Measurements from ENCODE around the gene MBL2. TPM values are rescaled to one million over a fixed set of nuclear protein-coding genes. Genes with fewer than 3 reads are reported as not detected.
A peak's percentile ranks its signal among the peaks of the same experiment; 100 is the strongest.

Gene MBL2
- total RNA-seq, 1 donor from 2014 or later = 1.2 TPM

DNA sequence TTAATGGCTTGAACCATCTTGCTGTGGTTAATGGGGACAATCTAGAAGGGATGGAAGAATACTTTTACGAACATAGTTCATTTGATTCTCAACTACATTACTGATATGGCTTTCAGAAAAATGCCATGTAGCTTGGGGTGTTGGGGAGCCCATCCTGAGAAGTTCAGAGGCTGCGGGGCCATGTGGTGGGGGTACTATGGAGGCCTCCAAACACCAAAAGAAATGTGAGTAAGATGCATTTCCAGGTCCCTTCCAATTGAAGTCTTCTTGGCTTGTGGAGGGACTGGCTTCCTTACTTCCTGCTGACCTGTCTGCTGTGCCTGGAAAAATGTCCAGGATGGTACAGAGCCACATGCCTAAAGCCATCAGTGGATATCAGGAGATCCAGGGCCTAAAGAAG lies 1.6 kb upstream of the MBL2 start:
- DNase-seq (ENCODE audit: low spot score) = no peak

DNA sequence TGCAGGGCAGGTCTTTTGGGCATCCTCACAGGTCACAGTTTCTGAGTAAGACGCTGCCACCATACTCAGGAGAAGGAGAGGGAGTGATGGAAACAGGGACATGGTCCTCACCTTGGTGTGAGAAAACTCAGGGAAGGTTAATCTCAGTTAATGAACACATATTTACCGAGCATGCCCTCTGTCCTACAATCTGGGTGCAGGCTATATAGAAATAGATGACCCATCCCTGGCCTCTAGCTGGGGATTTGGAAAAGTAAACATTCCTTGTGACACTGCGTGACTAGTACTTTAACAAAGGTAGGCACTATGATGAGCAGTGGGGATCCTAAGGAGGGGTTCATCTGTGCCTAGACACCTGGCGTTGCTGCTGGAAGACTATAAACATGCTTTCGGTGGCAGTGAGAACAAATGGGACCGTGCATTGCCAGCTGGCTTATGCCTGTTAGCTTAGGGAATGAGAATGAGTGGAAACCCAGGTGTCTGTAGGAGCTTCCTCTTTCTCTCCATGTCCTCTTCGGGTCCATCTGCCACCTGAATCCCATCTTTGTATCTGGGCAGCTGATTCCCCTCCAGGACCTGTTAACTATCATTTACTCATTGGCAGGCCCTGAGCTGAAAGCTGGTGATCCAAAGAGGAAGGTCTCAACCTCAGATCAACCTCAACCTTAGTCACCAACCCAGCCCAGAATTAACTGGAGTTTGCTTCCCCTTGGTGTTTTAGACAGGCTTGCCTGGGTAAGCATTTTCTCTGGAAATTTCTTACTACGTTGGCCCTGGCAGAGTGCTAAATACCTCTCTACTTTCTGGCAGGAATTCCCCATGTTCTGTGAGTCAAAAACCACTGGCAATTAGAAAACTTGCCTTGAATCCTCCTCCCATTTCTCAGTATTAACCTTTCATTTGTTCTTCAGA lies 794 bp downstream of the MBL2 start:
- DNase-seq (ENCODE audit: low spot score) = no peak

DNA sequence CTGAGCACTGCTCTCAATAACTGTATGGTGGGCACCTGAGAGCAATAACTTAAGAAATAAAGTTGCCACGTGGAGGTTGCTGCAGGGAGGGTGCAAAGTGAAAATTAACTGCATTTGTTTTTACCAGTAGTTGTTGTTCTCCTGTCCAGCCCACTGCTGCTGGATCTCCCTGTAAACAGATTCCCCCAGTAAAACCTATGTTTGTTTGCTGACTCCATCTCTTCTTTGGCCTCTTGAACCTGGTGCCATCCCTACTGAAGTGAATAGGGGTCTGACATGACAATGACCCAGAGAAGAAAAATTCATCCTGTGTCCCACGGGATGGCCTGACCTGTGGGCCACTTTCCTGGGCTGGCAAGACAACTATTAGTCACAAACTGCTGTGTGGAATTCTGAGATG lies 1.7 kb downstream of the MBL2 start:
- DNase-seq (ENCODE audit: low spot score) = no peak

DNA sequence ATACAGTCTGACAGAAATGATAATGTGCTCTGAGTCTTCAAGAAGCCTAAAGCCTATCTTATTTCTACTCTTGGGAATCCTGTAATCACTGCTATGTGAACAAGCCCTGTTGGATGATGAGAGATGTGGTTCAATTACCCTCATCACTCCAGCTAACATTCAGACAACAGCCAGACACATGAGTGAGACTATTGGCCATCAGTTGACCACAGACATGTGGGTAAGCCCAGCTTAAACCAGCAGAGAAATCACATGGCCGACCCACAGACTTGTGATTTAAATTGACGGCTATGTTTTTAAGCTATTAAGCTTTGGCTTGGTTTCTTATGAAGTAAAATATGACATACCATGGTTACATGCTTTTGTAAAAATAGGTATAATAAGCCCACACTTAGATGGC lies 2.6 kb downstream of the MBL2 start:
- DNase-seq (ENCODE audit: low spot score) = no peak

DNA sequence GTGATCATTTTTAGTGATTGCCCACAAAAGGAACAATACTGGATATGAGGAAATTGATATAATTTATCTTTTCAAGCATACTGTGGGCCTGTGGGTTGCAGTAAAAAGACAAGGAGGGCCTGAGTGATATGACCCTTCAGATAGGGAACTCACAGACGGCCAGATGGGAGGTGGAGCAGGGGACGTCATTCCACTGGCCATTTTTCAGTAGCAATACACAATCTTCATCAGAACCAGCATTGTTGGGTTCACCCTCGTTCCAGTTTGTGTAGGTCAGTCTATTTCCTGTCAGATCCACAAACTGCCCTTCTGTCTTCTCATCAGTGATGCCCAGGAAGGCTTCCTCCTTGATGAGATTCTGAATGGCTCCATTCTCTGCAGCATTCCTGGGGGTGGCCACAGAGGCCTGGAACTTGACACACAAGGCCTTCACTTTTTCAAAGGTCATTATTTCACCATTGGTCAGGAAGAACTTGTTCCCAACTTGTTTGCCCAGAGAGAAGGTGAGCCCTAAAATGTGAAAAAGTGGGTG lies 4.5 kb downstream of the MBL2 start:
- no peak for DNase-seq (ENCODE audit: low spot score)

DNA sequence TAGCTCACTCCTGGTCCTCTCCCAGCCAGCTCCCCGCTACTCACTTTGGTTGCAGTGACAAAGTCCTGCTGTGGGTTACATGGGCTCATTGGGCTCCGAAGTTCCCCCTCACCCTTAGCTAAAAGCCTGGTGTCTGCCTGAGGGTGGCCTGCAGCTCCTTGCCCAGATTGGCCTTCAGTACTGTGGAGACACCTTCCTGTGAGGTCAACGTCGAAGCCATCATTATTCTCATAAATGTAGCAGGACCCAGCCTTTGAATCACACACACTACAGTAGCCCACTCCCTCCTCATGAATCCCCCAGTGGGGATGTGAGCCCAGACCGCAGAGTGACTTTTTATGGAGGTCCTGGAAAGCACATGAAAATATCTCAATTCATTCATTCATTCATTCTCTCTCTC lies 10.5 kb downstream of the MBL2 start:
- DNase-seq (ENCODE audit: low spot score) = no peak

DNA sequence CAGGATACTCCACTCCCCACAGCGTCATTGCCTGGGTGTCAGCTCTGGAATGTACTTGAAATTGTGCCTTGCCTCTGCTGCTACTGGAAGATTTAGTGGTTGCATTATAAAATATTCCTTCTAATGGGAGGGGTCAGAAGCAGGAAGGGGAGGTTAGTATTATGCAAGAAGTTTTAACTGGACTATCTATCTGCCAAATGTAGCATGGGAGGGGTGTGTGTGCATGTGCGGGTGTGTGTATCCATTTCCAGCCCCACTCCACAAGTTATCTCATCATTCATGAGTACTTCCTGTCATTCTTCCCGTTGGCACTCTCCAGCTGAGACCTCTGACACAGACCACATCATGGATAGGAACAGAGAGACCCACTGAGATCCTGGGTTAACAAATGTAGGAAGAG lies 13.4 kb downstream of the MBL2 start:
- peak; percentile 37 for DNase-seq (ENCODE audit: low spot score)

DNA sequence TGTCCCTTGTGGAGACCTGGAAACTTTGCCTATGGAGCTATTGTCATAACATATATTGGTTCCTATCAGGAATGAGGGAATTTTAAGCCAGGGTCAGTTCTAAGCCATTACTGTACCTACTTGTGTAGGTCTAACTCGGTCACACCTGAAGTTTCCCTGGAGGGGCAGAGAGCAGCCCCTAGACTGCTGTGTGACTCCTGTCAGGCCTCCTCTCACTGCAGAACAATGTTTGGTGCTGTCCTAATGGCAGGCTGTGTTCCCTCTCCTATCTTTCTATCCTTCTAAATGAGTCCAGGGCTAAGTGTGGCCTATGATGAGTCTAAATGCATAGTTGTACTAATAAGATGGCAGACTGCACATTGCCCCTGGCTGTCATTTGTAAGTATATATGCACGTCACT lies 14.2 kb downstream of the MBL2 start:
- DNase-seq (ENCODE audit: low spot score) = no peak

DNA sequence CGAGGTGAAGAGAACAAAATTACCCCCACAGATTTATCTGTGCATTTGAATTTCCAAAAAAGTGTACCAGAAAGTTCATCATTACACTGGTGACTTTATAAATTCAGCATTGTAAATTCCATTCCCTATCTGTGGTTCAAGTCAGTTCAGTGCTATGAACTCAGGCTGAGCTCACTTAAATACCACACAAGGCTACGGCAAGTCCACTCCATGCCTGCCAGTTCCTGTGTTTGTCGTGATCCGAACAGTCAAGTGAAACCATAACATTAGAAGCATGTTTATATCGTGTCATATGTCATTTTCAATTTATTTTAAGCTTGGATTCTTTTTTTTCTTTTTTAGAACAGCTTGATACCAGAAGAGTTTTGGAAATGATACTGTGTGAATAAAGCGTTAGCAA lies 14.8 kb downstream of the MBL2 start:
- peak; percentile 59 for DNase-seq (ENCODE audit: low spot score)

DNA sequence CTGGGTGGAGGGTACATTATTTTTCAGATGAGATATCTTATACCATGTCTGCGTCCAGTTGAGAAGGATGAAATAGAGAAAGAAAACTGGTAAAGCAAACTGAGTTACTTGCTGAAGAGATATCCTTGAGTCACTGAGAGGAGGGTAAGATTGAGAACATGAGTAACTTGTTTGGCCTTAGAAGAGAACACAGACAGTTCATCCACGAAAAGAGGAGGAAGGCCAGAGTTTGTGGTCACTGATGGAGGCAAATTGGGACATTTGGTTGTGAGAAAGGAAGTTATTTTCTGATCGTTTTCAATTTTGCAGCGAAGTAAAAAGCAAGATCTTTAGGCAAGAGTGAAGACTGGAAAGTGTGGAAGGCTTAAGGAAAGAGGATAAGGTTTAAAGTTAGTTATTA lies 15.6 kb downstream of the MBL2 start:
- DNase-seq (ENCODE audit: low spot score) = no peak

DNA sequence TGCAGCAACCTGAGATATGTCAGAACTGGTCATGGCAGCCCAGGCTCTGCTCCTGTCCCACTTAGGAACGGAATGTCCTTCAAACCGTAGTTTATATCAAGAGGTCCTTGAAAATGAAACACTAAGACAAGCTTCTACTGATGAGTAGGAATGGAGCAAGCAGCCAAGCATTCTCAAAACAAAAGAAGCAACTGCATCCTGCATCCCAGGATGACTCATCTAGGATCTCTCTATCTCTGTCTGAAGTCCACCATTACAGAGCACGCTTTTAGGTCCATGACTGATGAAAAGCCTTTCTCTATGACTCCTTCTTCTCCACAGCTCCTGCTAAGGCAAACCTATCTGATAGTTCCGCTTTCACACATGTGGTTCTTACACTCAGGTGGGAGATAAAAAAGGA lies 16.3 kb downstream of the MBL2 start:
- DNase-seq (ENCODE audit: low spot score) = no peak

DNA sequence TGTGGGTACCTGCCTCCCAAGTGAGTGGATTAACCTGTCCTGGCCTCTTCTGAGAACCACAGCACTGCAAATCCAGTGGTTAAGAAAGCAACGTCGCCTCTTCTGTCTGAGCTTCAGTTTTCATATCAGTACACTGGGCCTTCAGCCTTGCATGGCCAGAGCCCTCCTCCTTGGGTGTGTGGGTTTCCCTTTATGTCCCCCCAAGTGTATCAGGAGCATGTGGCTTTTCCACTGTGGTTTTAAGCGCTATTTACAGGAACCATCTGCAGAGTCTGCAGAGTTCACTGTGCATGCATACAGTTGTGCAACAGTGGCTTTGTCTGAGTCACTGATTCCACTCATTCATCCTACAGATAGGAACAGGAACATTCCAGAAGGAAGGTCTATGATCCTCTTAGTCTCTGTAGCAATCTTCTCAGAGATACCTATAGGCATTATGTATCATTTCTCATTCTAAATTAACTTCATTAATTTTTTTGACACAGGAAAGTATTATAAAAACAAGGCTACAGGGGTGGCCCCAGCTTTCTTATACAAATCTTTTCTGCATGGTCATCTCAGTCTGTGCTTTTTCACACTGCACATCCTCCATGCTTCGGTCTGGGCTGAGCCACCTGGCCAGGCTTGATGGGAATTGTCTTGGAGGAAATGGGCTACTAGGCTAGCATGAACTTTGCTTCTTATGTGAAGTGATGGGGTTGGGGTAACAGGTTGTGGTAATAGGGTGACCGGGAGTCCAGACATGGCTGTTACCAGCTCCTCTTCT lies 17.1 kb downstream of the MBL2 start:
- peak; percentile 84 for DNase-seq (ENCODE audit: low spot score)

DNA sequence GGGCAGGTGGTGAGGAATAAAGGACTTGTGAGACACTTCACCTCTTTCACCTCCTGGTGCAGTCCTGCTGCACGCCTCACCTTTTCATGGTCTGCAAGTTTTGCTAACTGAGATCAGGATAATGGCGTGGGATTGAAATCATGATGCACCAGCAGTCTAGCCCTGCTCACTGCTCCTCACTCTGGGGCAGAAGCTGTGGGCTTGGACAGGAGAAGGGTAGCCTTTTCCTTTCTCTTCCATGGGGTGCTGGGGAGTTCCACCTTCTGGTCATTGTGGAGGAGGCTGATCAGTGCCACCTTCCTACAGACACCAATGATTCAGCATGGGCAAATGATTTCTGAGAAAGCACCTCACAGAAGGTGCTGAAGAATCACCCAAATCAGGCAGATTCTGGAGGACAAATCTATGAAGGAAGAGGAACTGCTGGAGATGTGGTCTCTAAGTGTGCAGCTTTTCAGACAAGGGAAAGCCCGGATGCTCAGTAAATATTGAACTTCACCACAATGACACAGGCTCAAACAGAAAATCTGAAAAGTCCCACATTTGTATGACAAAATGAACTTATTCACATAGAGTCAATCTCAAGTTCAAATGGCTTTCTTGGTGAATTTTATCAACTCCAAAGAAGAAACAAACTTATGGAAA lies 19.7 kb downstream of the MBL2 start:
- no peak for DNase-seq (ENCODE audit: low spot score)

DNA sequence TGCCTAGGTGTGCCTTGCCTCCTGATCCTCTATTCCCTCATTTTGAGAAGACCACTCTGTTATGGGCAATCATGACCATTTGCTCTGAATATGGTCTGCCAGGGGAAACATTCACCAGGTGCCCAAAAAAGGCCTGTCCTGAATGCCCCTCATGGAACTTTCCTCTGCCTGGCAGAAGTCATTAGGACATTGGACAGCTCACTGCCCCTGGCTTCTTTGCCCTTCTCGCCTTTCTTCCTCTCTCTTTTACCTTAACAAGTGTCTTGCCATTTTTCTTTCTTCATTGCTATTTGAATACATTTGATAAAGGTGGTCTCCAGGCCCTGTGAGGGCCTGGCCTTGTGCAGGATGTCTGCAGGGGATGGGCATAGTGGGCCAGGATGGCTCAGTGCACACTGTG lies 20.3 kb downstream of the MBL2 start:
- DNase-seq (ENCODE audit: low spot score) = no peak

DNA sequence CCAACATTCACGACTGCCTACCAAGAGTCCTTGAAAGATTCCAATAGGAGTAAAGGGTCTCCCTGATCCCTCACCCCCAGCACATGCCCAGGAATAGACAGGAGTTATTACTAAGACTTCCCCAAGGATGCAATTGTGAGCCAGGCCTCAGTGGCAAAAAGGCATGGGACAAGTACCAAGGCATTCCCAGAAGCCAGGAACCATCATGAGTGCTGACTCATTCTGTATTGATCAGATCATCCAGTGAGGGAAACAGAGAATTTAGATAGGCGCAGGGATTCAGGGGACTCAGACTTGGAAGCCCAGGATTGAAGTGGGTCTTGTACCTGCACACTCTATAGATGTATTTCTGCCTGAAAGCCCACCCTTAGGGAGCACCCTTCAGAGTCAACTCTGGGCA lies 21.2 kb downstream of the MBL2 start:
- DNase-seq (ENCODE audit: low spot score) = no peak

DNA sequence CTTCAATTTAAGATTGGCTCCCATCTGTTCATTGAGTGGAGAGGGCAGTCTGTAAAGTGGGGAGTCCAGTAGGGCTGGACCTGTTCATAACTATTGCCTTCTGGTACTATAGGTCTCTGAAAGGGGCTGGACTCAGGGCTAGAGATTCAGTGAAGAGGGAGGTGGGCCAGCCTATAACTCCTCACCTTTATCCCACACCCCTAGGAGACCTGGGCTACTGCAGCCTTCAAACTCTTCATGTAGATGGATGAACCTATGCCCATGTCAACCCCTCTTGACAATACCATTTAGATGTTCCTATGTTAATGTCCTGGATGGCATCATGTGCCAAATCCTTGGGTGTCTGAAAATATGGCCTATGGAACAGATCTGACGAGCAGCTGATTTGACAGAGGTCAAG lies 22.0 kb downstream of the MBL2 start:
- no peak for DNase-seq (ENCODE audit: low spot score)

DNA sequence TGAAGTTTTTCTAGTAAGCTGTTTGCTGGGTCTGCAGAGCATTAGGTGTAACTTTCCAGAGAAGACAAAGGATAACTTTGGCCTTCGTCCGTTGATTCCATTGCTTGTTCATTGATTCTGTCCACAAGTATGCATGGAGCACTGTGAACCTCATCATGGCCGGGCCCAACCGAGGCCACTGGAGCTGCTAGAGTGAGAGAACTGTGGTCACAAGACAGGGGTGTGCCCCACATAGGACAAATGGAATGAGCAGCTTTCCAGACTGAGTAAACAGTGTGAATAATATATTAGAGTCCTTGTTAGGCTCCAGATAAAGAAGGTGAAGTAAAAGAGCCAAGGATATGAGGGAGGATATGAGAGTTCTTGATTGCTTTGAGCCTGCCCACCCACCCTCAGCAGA lies 24.9 kb downstream of the MBL2 start:
- no peak for DNase-seq (ENCODE audit: low spot score)

DNA sequence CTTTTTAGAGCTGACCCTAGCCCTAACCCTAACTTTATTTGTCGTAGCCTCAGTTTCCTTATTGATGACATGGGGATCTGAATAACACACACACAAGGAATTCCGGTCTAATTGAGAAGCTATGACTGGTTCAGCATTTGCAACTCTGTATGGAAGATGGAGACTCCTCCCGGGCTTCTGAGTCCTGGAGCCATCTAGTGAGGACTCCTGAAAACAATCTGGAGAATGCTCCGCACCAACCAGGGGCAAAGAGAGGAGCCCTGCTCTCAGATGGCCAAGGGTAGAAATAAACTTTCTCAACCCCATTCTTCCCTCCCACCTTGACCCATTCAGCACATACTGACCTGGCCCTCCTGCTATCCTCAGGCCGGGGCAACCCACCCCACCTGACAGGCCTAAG lies 26.4 kb downstream of the MBL2 start:
- no peak for DNase-seq (ENCODE audit: low spot score)

DNA sequence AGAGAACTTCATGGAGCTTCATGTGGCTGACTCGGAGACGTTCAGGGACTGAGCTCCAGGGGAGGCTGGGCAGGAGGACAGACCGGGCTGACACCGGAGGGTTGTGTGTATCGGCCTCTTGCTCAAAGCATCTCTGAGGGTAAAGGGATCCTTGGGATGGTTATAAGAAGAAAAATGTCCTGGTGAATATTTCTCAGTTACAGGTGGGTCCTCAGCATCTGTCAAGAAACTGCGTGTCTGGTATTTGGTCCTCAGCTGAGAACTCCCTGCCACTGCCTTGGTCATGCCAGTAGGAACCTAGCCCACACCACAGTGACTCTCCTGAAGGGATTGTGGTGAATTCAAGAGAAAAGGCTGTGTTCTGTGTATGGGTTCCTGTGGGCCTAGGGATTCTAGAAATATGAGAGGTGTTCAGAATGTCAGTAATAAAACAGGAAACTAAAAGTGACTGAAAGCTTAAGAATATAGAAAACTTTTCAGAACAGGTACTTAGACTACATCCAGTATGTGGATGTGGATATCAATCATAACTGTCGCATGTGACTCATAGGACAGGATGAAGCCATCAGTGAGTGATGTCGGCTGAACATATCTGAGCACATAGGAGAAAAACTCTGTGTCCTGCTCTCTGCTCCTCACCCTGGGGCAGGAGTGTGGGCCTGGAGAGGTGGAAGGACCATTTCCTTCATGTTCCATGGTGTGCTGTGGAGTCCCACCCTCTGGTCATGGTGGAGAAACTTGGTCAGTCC lies 28.4 kb downstream of the MBL2 start:
- DNase-seq (ENCODE audit: low spot score) = no peak

DNA sequence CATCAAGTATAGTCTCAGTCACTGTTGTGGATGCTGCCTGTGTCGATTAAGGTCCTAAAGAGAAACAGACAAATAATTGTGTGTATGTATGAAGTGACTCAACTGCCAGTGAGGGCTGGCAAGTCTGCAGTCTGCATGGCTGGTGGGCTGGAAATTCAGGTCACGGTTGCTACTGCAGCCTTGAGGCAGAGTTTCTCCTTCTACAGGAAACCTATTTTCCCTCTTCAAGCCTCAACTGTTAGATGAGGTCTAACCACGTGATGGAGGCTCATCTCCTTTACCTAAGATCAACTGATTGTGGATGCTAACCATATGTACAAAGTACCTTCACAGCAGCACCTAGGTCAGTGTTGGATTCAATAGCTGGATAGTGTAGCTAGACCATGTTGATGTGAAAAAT lies 29.9 kb downstream of the MBL2 start:
- no peak for DNase-seq (ENCODE audit: low spot score)

DNA sequence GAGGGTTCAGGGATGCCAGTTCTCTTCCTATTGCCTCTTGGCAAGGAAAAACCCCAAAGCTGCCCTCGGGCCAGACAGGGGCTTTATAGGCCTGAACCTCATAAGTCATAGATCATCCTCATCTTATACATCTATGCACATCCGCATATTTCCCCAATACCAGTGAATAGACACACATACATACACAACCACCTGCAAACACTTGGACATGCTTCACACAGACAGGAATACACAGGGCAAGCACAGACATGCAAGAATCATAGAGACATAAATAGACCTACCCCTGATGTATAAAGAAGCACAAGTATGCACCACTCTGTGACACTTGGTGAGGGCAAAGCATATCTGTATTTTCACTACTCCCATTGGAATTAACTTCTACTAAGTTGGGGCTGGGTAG lies 30.7 kb downstream of the MBL2 start:
- peak; percentile 23 for DNase-seq (ENCODE audit: low spot score)

Measured in umbilical cord (tissue), 2 donors.